Endothelial cell of umbilical vein (primary cell): ENCODE data around the gene C8G. TPM values are rescaled to one million over a fixed set of nuclear protein-coding genes. Genes with fewer than 3 reads are reported as not detected.

Source experiments
- BruUV-seq: library from RNA; stranded (reverse); fragments of 400-500 nt; replicated peaks from 2 replicates; lab custom pipeline; 2021; lab: Mats Ljungman, UMichigan
- CTCF ChIA-PET: fragments of 300-600, 350-600 bp; sonication (Branson Sonifier 250); formaldehyde crosslinking; loops from one replicate; lab custom pipeline; 2021; ENCODE audit warnings: antibody characterized with exemption, inconsistent platforms; lab: Charles Lee
- POLR2A ChIA-PET: fragments of 300-600, 350-600 bp; sonication (Branson Sonifier 250); formaldehyde crosslinking; loops from one replicate; lab custom pipeline; 2021; ENCODE audit warnings: antibody characterized with exemption, inconsistent platforms; lab: Charles Lee
- DNase-seq: peaks from one replicate; pipeline ENCODE4 v3.0.0-alpha.2; 2011; ENCODE audit warnings: low read depth, low spot score
- FAIRE-seq: peaks from 2 replicates; lab custom pipeline; 2011; peaks lifted over from hg19 to GRCh38; lab: Jason Lieb, UNC
- H2AFZ ChIP-seq: 2 replicates; pipeline ENCODE4 v1.6.0; 2012; ENCODE audit warnings: low read depth, low read length, control low read depth, inconsistent platforms
- H3K27ac ChIP-seq: 2 replicates; pipeline ENCODE4 v1.5.1; 2011; ENCODE audit warnings: low read depth, mild to moderate bottlenecking, control low read depth, low read length, moderate library complexity; ENCODE audit not compliant: insufficient read depth
- H3K27me3 ChIP-seq, 2 experiments: 2 replicates each; pipeline versions ENCODE4 v1.6.0 to v1.6.1; 2011; ENCODE audit warnings: low read length in 2 of 2, mixed read lengths in 1 of 2; ENCODE audit not compliant: control insufficient read depth in 2 of 2, insufficient read depth in 2 of 2
- H3K36me3 ChIP-seq, 2 experiments: 2 replicates in 1 of 2; 3 replicates in 1 of 2; pipeline ENCODE4 v1.5.1; 2011; ENCODE audit warnings: low read length in 2 of 2, mild to moderate bottlenecking in 1 of 2, moderate library complexity in 1 of 2; ENCODE audit not compliant: control insufficient read depth in 2 of 2, insufficient read depth in 2 of 2; ENCODE audit errors: extremely low read depth in 1 of 2
- H3K4me1 ChIP-seq: 3 replicates; pipeline ENCODE4 v1.5.1; 2011; ENCODE audit warnings: mild to moderate bottlenecking, low read length; ENCODE audit not compliant: control insufficient read depth, insufficient read depth; ENCODE audit errors: extremely low read depth
- H3K4me2 ChIP-seq: 2 replicates; pipeline ENCODE4 v1.6.1; 2011; ENCODE audit warnings: low read length, control low read depth, mixed read lengths; ENCODE audit not compliant: insufficient read depth
- H3K4me3 ChIP-seq, 3 experiments: fragments of 200-600 bp in 1 of 3; sonication (generic), shearing (Covaris generic) in 1 of 3; replicated peaks in 1 of 3; 2 replicates each; pipeline ENCODE4 v1.5.1; 2011 to 2016; ENCODE audit warnings: control low read depth in 3 of 3, low read length in 3 of 3, mild to moderate bottlenecking in 2 of 3, inconsistent platforms in 1 of 3, low read depth in 1 of 3, moderate library complexity in 1 of 3; ENCODE audit not compliant: insufficient read depth in 1 of 3
- H3K79me2 ChIP-seq: 2 replicates; pipeline ENCODE4 v1.6.0; 2012; ENCODE audit warnings: low read length, inconsistent platforms; ENCODE audit not compliant: control insufficient read depth, insufficient read depth
- H3K9ac ChIP-seq: replicated peaks from 2 replicates; pipeline ENCODE3; 2011; ENCODE audit warnings: low read length, control low read depth; ENCODE audit not compliant: insufficient read depth; ENCODE audit errors: extremely low read depth
- H3K9me1 ChIP-seq: replicated peaks from 3 replicates; pipeline ENCODE4 v1.6.0; 2011; ENCODE audit warnings: mild to moderate bottlenecking, low read length; ENCODE audit not compliant: control insufficient read depth, insufficient read depth; ENCODE audit errors: extremely low read depth
- H3K9me3 ChIP-seq: replicated peaks from 2 replicates; pipeline ENCODE4 v1.5.1; 2012; ENCODE audit warnings: low read length, inconsistent platforms; ENCODE audit not compliant: control insufficient read depth, insufficient read depth
- H4K20me1 ChIP-seq: replicated peaks from 2 replicates; pipeline ENCODE3; 2011; ENCODE audit warnings: mild to moderate bottlenecking, low read length; ENCODE audit not compliant: control insufficient read depth, insufficient read depth; ENCODE audit errors: extremely low read depth
- CTCF ChIP-seq, 2 donors: IDR thresholded peaks; 1 replicate in 1 of 2; 2 replicates in 1 of 2; pipeline ENCODE4 v1.5.1; 2011; ENCODE audit warnings: low read length in 2 of 2, mild to moderate bottlenecking in 2 of 2, moderate library complexity in 2 of 2, control low read depth in 1 of 2, inconsistent platforms in 1 of 2, low read depth in 1 of 2; ENCODE audit not compliant: insufficient read depth in 1 of 2; ENCODE audit errors: extremely low read depth in 1 of 2
- EZH2 ChIP-seq: IDR thresholded peaks from 2 replicates; pipeline ENCODE4 v1.6.1; 2012; ENCODE audit warnings: borderline replicate concordance, low read depth, mild to moderate bottlenecking, moderate library complexity, low read length, inconsistent platforms; ENCODE audit not compliant: severe bottlenecking
- FOS ChIP-seq: IDR thresholded peaks from 2 replicates; pipeline ENCODE4 v1.6.1; 2011; ENCODE audit warnings: mild to moderate bottlenecking, low read length, moderate library complexity, borderline replicate concordance; ENCODE audit not compliant: insufficient read depth
- GATA2 ChIP-seq: IDR thresholded peaks from 2 replicates; pipeline ENCODE4 v1.7.0; 2011; ENCODE audit warnings: low read depth, mild to moderate bottlenecking, moderate library complexity, mixed read lengths, low read length; ENCODE audit not compliant: insufficient read length, insufficient read depth
- JUN ChIP-seq: IDR thresholded peaks from 2 replicates; pipeline ENCODE4 v1.6.1; 2011; ENCODE audit warnings: borderline replicate concordance, low read depth; ENCODE audit not compliant: insufficient read length, insufficient read depth
- MAX ChIP-seq: IDR thresholded peaks from 2 replicates; pipeline ENCODE4 v1.6.1; 2011; ENCODE audit not compliant: insufficient read depth, insufficient read length
- MYC ChIP-seq: IDR thresholded peaks from one replicate; pipeline ENCODE4 v1.6.1; 2011; ENCODE audit warnings: mild to moderate bottlenecking, low read depth, low read length
- POLR2A ChIP-seq: IDR thresholded peaks from 2 replicates; pipeline ENCODE4 v1.6.1; 2012; ENCODE audit warnings: low read depth, mild to moderate bottlenecking, control low read depth, low read length
- POLR2AphosphoS5 ChIP-seq: IDR thresholded peaks from 2 replicates; pipeline ENCODE4 v1.6.1; 2012; ENCODE audit warnings: low read depth, mild to moderate bottlenecking, control low read depth, low read length, moderate library complexity; ENCODE audit not compliant: insufficient read depth
- dilution Hi-C: fragments of 300-500 bp; cut with MboI; formaldehyde crosslinking; loops from one replicate; pipeline ENCODE4 v1.15.0; 2019; ENCODE audit warnings: low sequenced_read_pairs; ENCODE audit not compliant: extremely low pct_ligation_motif_present
- intact Hi-C: fragments of 100-400 bp; cut with micrococcal nuclease; formaldehyde crosslinking; loops from one replicate; pipeline ENCODE4 v1.10.0; 2022
- polyA plus RNA-seq, 4 experiments: library from polyadenylated mRNA; depleted of rRNA in 3 of 4; stranded (reverse) in 3 of 4; unstranded in 1 of 4; fragments of >200 nt; gene quantifications; 2 replicates each; pipeline versions ENCODE4 v1.2.1 to v1.2.3, GENCODE V29; 2011 to 2012; ENCODE audit warnings: missing spikeins in 1 of 4
- total RNA-seq: library from RNA; stranded (reverse); gene quantifications from 2 replicates; pipeline ENCODE4 v1.2.3, GENCODE V29; 2021

The C8G gene
- total and polyA plus RNA-seq, 2 donors (not counting 3 experiments of a cell fraction or from before 2014, with no cell fraction given) = 0.47 to 1.9 TPM

- intact Hi-C loops (no loop called here), dilution Hi-C loops (no loop called here)
- BruUV-seq = no TSS peak
- Histone ChIP-seq H2AFZ (no peak overlapping the region), H3K4me1 (no peaks in the 10 kb centered on the region), H3K9me3 (no peaks in the 10 kb centered on the region), H4K20me1 (no peaks in the 10 kb centered on the region), H3K4me2 (no peak overlapping the region), H3K79me2 (no peaks in the 10 kb centered on the region), H3K27me3 (no peaks in the 10 kb centered on the region), H3K4me3 (no peak overlapping the region), H3K27ac (no peak overlapping the region), H3K36me3 (no peaks in the 10 kb centered on the region), H3K9ac (no peak overlapping the region), H3K9me1 (no peaks in the 10 kb centered on the region)
- ChIA-PET CTCF (interaction anchor here (0.8 to 1.4 kb wide), 3 partner anchors 11 to 35 kb away, joined by 3 to 6 read pairs (median 4); no protein-coding TSS in a partner anchor), POLR2A (interaction anchor here (0.6 kb wide), 1 partner anchor 348 kb away, joined by 3 read pairs; no protein-coding TSS in a partner anchor)
- FAIRE-seq = no peak
- no peak for DNase-seq
- TF ChIP-seq JUN (no peak), POLR2A (no peak), FOS (no peak), MAX (no peak), EZH2 (no peak), CTCF (IDR thresholded peaks at IDR 0.05; ENCODE audit: extremely low read depth in 1 of 2, insufficient read depth in 1 of 2, low read depth in 1 of 2, low read length in 2 of 2) (no peak), MYC (no peak), GATA2 (no peak), POLR2AphosphoS5 (no peak)
Observed at GRCh38 chr9:136964833-136965422, 19.9 kb downstream of the C8G start.
